K562 (cell line): Measurements from ENCODE around the gene TP53RK. TPM values are rescaled to one million over a fixed set of nuclear protein-coding genes. Genes with fewer than 3 reads are reported as not detected.

ENCODE experiments used
- AFF4 ChIP-seq: sonication (generic); formaldehyde crosslinking; IDR thresholded peaks from 2 replicates; pipeline ENCODE4 v1.8.0; 2023; ENCODE audit warnings: mild to moderate bottlenecking, missing genetic modification reagents
- C11orf30 ChIP-seq: fragments of 450-650 bp; IDR thresholded peaks from 2 replicates; pipeline ENCODE4 v1.6.1; 2016; ENCODE audit warnings: low read depth, mild to moderate bottlenecking
- FOXP4 ChIP-seq: sonication (generic); formaldehyde crosslinking; IDR thresholded peaks from 2 replicates; pipeline ENCODE4 v1.8.0; 2022; ENCODE audit warnings: mild to moderate bottlenecking, missing genetic modification reagents, borderline replicate concordance
- NR4A1 ChIP-seq, 2 experiments: fragments of 250-450 bp in 1 of 2; fragments of 450-650 bp in 1 of 2; sonication (Bioruptor Pico) in 1 of 2; IDR thresholded peaks; 2 replicates each; pipeline versions ENCODE4 v1.4.0 to v1.6.1; 2016 to 2020; ENCODE audit warnings: mild to moderate bottlenecking in 2 of 2, missing compliant biosample characterization in 1 of 2, missing genetic modification characterization in 1 of 2, moderate library complexity in 1 of 2
- polyA plus RNA-seq, 8 experiments: library from polyadenylated mRNA; depleted of rRNA in 4 of 8; stranded (reverse) in 5 of 8; unstranded in 3 of 8; fragments of >200 nt; fragmentation: Nextera tagmentation in 2 of 8; fragmentation: Illumina TruSeq in 1 of 8; extraction: Ambion mirVana in 2 of 8; extraction: Trizol in 1 of 8; gene quantifications; 2 replicates each; pipeline versions ENCODE4 v1.2.1 to v1.2.3, GENCODE V29; 2011 to 2014; ENCODE audit warnings: inconsistent platforms in 1 of 8, missing spikeins in 1 of 8
- total RNA-seq, 7 experiments: library from RNA; depleted of rRNA in 6 of 7; stranded (reverse); fragments of >200 nt in 6 of 7; fragmentation: Illumina TruSeq in 2 of 7; extraction: Trizol in 2 of 7; gene quantifications; 2 replicates each; pipeline versions ENCODE4 v1.2.1 to v1.2.3, GENCODE V29; 2011 to 2021; ENCODE audit warnings: low replicate concordance in 1 of 7
- TF ChIP-seq, protein P1 (sequence below), 2 experiments: IDR thresholded peaks; 2 replicates each; pipeline ENCODE4 v1.6.1; 2012; ENCODE audit warnings: improper control_type of control experiment in 2 of 2, low read depth in 2 of 2, low read length in 2 of 2, borderline replicate concordance in 1 of 2
- TF ChIP-seq, protein P2 (sequence below): sonication (generic); formaldehyde crosslinking; IDR thresholded peaks from 2 replicates; pipeline ENCODE4 v1.8.0; 2022; ENCODE audit warnings: missing genetic modification reagents, mild to moderate bottlenecking, moderate library complexity, borderline replicate concordance

TP53RK gene
- total and polyA plus RNA-seq, 9 of the 15 experiments (the other 6 are each of a cell fraction or from before 2014, with no cell fraction given): 2.9 to 43.5 (median 17.2) TPM

- TF ChIP-seq FOXP4 (CRISPR knock-in tag): peak; percentile 46; the same call in 1 of the 2 replicates
- TF ChIP-seq, protein P1, sequence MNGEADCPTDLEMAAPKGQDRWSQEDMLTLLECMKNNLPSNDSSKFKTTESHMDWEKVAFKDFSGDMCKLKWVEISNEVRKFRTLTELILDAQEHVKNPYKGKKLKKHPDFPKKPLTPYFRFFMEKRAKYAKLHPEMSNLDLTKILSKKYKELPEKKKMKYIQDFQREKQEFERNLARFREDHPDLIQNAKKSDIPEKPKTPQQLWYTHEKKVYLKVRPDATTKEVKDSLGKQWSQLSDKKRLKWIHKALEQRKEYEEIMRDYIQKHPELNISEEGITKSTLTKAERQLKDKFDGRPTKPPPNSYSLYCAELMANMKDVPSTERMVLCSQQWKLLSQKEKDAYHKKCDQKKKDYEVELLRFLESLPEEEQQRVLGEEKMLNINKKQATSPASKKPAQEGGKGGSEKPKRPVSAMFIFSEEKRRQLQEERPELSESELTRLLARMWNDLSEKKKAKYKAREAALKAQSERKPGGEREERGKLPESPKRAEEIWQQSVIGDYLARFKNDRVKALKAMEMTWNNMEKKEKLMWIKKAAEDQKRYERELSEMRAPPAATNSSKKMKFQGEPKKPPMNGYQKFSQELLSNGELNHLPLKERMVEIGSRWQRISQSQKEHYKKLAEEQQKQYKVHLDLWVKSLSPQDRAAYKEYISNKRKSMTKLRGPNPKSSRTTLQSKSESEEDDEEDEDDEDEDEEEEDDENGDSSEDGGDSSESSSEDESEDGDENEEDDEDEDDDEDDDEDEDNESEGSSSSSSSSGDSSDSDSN (IDR thresholded peaks at IDR 0.05; ENCODE audit: borderline replicate concordance in 1 of 2, low read depth in 2 of 2, low read length in 2 of 2): peak; percentile 96 to 98
- TF ChIP-seq NR4A1 (CRISPR knock-in tag; IDR thresholded peaks at IDR 0.05): no peak
- 0 out of 2 replicates have a peak, but pooled peaks have one; percentile 20 for TF ChIP-seq NR4A1 (tag; IDR thresholded peaks at IDR 0.05)
- TF ChIP-seq, protein P2, sequence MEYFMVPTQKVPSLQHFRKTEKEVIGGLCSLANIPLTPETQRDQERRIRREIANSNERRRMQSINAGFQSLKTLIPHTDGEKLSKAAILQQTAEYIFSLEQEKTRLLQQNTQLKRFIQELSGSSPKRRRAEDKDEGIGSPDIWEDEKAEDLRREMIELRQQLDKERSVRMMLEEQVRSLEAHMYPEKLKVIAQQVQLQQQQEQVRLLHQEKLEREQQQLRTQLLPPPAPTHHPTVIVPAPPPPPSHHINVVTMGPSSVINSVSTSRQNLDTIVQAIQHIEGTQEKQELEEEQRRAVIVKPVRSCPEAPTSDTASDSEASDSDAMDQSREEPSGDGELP: peak; percentile 100
- 0 out of 2 replicates have a peak, but pooled peaks have one; percentile 81 for TF ChIP-seq AFF4 (CRISPR knock-in tag)
- TF ChIP-seq C11orf30: peak; percentile 68
Measured at GRCh38 chr20:46689082-46689753, at the start of gene TP53RK (continued).
